ENCODE data around the gene ETFDH.
A peak's percentile ranks its signal among the peaks of the same experiment; 100 is the strongest.
"Not testable (repeated sequence)": the region's sequence is repeated elsewhere in the genome, so short reads cannot be mapped to it uniquely, and the experiment has no call there.

Gene ETFDH

GRCh38 chr4:158681629-158682028 lies 9.5 kb downstream of the ETFDH start:
- DNase-seq: no peak

DNA sequence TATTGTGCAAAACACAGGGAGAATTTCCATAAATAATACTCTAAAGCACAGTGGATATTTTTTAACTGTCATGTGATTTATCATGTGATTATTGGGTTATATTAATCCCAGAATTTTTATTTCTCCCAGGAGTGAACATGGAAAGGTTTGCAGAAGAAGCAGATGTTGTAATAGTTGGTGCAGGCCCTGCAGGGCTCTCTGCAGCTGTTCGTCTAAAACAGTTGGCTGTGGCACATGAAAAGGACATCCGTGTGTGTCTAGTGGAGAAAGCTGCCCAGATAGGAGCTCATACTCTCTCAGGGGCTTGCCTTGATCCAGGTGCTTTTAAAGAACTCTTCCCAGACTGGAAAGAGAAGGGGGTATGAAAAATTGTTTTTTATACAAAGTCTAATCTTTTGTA lies 10.0 kb downstream of the ETFDH start:
- no peak for DNase-seq

DNA sequence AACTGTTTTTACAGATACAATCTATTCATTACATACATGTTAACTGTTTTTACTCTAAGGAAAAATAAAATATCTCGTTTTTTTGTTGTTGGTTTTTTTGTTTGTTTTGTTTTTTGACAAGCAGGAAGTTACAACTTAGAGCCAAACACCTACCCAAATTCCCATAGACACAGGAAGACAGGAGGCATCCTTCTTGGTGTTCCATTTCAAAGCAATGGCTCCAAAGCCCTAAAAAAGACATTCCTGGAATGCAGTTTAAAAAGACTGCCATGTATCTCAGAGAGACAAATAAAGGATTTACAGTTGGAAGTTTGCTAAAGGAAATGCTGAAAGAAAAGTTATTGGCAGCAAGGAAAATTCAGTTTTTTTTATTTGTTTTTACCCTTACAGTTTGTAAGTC lies 16.7 kb downstream of the ETFDH start:
- no peak for DNase-seq

DNA sequence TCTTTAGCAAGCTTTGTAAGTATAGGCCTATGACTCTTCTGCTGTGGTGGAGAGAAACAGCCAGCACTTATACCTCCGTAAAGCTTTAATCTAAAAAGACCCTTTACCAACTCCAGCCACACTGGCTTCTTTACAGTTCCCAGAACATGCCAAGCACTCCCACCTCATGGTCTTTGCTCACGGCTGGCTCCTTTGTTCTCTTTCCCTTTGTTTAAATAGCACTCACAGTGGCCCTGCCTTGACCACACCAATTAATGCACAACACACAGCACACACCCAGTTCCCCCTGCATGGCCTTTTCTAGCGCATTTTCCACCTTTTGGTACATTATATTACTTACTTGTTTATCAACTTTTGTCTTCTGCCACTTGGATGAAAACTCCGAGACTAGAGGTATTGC lies 32.2 kb downstream of the ETFDH start:
- no peak for DNase-seq

DNA sequence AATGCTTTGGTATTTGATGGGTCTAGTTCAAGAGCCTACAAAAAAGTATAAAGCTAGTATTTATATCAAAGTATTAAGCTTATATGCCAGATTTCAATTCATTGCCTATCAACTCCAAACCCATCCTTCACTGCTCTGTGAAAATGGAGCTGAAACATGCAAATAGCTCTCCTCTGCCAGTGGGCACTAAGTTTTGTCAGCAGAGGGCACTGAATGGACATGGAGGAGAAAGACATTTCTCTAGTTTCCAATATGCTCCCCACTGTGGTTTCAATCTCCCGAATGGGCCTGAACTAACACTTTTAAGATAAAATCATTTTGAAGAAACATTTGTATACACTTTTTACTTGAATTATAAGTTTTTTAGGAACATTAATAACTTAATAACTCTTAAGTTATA lies 38.7 kb downstream of the ETFDH start:
- no peak for DNase-seq

DNA sequence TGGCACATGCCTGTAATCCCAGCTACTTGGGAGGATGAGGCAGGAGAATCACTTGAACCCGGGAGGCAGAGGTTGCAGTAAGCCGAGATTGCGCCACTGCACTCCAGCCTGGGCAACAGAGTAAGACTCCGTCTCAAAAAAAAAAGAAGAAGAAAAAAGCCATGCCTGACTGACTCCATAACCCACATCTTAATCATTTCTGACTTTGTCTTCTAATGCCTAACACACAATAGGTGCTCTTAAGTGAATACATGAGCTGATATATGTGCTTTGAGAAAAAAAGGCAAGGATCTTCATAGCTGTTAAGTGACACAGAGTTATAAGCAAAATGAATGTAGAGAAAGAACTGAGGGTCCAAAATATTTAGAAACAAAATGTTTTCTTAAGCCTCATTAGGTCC lies 40.5 kb downstream of the ETFDH start:
- not testable (repeated sequence) for DNase-seq

GRCh38 chr4:158714937-158715336 lies 42.8 kb downstream of the ETFDH start:
- DNase-seq: no peak

DNA sequence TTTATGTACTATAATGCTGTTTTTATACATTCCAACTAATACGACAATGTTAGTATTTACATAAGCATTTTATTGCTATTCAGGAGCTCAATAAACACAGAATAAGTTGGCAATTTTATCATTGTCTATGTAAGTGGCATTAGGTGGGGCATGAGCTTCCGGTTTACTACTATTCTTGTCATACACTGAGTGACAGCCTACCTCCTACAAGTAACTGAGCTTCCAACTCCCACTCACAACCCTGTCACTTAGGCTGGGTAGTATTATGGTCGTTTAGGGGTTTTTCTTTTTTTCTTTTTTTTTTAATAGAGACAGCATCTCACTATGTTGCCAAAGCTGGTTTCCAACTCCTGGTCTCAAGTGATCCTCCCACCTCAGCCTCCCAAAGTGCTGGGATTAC lies 43.7 kb downstream of the ETFDH start:
- no peak for DNase-seq

GRCh38 chr4:158721680-158722079 lies 49.6 kb downstream of the ETFDH start:
- DNase-seq: no peak

- peak; percentile 21 for DNase-seq
Observed at GRCh38 chr4:158722291-158722916, 50.3 kb downstream of the ETFDH start.

DNA sequence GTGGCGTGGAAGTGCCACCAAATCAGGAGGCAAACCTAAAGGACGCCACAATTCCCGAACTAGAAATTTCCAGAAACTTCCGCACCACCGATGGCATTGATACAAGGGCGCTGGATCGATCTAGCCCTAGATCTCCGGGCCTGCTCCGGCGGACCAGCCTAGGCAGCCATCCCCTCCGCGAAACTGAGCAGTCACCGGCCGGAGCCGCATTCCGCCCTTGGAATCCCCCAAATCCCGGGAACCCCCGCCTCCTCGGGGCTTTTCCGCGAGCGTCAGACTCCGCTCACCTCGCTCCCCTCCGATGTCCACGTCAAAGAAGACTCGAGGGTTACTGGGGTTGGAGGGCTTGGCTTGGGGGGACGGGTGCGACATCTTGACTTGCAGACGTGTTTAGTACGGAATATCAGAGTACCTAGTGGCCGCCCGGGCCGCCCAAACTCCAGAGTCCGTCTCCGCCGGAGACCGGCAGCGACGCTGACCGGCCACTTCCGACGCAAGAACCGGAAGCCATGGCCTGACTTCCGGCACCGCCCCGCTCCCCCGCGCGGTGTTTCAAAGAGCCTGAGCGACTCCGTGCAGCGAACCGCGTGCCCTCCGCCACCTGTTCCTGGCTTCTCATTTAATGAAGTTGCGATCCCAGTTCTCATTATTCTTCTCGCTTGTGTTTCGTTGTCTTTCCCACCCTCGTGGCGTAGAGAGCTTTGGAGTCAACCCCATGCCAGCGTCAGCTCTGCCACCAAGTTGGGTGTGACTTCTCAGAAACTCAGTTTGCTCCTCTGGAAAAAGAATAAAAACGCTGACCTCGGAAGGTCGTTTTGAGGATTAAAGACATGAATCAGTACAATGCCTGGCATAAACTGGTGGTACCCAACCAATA lies 51.1 kb downstream of the ETFDH start, which contains the start of gene PPID:
Gene PPID, minus strand, starts transcription at position 480 of the 877 bp plus-strand sequence. Its CDS starts 108 bp downstream, at position 372.
- peak; percentile 87 for DNase-seq

- DNase-seq: no peak
Observed at GRCh38 chr4:158724637-158725036, 52.5 kb downstream of the ETFDH start.

DNA sequence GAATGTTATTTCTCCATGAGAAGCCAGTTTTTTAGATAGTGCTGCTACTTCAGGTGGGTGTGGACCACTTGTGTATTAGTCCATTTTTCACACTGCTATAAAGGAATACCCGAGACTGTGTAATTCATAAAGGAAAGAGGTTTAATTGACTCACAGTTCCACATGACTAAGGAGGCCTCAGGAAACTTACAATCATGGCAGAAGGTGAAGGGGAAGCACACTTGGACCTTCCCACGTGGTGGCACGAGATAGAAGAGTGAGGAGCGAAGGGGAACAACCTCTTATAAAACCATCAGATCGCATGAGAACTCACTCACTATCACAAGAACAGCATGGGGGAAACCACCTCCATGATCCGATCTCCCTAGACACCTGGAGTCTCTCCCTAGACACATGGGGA lies 54.5 kb downstream of the ETFDH start:
- no peak for DNase-seq

DNA sequence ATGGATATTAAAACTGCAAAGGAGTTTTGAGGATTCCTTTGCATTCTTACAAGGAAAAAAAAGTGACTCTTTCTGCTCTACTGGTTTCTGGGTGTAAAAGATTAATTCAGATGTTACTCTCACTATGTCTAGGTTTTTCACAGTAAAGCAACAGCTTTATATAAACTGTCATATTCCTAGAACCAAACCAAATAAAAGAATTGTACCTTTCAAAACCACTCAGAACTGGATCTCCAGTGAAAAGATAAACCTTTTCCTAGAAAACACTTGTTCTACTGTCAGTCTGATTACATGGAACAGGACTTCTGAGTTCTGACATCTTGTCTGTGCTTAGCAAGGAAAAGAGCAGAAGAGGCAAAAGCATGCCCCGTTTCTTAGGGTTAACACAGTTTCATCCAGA lies 56.1 kb downstream of the ETFDH start:
- DNase-seq: no peak

DNA sequence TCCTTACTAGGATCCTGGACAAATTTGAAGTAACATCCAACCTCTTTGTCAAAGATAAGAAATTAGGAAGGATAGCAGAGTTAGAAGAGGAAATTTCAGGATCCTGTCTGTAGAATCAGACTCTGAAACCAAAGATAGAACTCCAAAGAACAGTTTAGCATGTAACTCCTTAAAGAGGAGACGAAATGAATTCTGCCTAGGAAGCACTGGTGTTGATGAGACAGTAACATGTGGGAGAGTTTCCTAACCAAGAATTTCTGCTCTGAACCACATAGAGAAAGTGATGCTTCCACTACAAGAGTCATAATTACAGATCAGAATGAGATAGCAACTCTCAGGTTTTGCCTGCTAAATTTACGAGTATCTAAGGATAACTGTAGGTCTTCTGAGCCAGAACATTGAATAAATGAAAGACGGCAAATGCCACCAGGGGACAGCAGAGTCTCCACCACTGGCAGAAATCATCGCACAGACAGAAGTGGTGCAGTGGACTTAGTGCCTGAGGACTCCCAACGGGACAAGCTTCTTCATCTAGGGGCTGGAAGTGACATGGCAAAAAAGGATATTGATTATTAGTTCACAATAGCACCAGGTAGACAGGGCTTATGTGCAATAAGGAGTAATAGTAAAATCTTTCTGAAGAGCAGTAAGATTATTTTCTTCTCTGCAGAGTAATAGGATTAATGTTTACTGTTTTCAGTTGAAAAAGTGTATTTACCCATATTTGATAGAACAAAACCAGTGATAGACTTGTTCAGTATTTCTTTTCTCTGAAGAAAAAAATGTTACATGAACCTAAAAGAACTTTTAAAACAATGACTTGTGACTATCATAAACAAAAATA lies 57.8 kb downstream of the ETFDH start:
- DNase-seq: peak; percentile 50

- no peak for DNase-seq
Observed at GRCh38 chr4:158738866-158739265, 66.8 kb downstream of the ETFDH start.

GRCh38 chr4:158739600-158739999 lies 67.5 kb downstream of the ETFDH start:
- DNase-seq: no peak

DNA sequence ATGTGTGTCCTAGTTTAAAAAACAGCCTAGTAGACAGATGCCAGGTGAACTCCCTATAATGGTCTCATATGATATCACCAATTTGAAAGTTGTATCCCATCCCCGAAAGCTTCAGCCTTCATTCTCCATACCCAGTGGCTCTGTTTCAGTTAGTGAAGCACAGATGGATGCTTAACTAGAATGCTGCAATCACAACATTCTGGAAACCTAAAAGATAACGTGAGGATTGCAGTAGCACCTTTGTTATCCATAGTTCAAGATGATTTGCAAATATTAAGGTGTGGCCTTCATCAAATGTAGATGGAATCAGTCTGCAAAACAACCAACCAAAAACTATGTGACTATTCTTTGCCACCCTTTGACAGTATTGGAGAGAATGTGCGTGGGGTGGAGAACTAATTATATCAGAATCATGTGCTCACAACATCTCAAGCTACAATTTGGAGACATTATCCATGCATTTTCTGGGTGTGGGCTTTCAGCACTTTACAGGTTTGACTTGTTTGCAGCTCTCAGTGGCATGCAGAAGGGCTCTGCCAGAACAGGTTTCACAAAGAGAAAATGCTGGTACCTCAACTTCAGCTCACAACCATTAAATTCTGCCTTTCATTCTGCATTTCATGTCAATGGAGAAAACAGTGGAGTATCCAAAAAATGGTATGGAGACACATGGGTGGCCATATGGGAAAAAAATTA lies 69.4 kb downstream of the ETFDH start:
- DNase-seq: no peak

DNA sequence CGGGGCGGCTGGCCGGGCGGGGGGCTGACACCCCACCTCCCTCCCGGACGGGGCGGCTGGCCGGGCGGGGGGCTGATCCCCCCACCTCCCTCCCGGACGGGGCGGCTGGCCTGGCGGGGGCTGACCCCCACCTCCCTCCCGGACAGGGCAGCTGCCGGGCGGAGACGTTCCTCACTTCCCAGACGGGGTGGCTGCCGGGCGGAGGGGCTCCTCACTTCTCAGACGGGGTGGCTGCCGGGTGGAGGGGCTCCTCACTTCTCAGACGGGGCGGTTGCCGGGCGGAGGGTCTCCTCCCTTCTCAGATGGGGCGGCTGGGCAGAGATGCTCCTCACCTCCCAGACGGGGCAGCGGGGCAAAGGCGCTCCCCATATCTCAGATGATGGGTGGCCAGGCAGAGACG lies 74.4 kb downstream of the ETFDH start:
- not testable (repeated sequence) for DNase-seq

- DNase-seq: no peak
Observed at GRCh38 chr4:158750379-158750778, 78.3 kb downstream of the ETFDH start.

GRCh38 chr4:158754385-158755180 lies 82.5 kb downstream of the ETFDH start:
- DNase-seq: no peak

GRCh38 chr4:158755819-158756218 lies 83.7 kb downstream of the ETFDH start:
- DNase-seq: not testable (repeated sequence)

All from RPMI8226 (cell line).